Measurements from ENCODE around the gene OR6B2.
A peak's percentile ranks its signal among the peaks of the same experiment; 100 is the strongest.
"Not testable (repeated sequence)": the region's sequence is repeated elsewhere in the genome, so short reads cannot be mapped to it uniquely, and the experiment has no call there.

OR6B2 gene

DNA sequence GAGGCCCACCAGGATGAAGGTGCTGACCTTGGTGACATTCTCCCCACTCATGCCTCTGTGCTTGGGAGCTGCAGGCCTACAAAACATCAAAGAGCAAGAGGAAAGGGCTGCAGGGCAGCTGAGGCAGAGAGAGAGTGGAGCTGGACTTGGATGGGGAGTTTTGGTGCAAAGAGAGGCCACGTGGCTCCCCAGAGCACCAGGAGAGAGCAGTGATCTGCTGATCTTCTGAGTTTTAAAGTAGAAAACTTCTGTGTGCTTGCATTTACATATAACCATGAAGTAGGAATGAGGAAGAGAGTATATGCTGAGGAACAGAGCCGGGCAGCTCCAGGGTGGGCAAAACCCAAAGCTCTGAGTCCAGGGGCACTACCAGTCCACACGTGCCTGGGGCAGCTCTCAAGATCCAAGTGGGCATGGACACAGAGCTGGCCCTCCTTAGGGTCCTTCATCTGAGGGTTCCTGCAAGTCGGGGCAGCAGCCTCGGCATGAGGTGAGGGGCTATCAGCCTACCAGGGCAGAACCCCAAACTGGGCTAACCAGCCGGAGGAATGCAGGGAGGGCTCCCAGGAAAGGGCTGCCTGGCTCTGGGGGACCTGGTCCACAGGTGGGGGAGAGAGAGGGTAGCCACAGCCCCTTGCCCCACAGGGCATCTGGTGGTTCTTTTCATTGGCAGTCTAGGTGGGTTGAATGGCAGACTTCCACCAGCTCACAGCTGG, at the start of gene OR6B2:
Gene OR6B2 (minus strand): TSS at position 51 of the 716 bp plus-strand sequence. CDS start 0 bp downstream, at position 51.
- DNase-seq (ENCODE audit: low spot score): no peak

DNA sequence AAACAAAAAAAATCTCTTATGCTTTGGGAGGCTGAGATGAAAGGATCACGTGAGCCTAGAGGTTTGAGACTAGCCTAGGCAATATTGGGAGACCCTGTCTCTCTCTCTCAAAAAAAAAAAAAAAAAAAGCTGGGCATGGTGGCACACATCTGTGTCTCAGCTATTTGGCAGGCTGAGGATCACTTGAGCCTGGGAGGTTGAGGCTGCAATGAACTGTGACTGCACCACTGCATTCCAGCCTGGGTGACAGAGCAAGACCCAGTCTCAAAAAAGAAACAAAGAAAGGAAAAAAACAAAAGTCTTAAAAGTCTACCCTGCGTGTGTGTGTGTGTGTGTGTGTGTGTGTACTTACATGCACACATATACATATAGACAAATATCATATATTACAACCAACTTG, 48.4 kb upstream of the OR6B2 start:
- DNase-seq (ENCODE audit: low spot score): no peak

DNA sequence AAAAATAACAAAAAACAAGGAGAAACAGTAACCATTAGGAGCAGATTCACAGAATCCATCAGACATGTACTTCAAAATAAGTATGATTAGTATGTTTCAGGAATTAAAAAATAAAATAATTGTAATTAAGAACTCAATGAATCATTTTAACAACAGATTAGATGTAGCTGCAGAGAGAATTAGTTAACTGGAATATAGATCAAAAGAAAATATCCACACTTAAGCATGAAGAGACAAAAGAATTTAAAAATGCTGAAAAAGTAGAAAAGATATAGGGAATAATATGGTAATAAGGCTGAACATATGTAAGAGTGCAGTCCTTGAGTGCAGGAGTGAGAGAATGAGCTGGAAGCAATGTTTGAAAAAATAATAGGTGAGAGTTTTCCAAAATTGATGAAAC, 47.2 kb upstream of the OR6B2 start:
- DNase-seq (ENCODE audit: low spot score): no peak

DNA sequence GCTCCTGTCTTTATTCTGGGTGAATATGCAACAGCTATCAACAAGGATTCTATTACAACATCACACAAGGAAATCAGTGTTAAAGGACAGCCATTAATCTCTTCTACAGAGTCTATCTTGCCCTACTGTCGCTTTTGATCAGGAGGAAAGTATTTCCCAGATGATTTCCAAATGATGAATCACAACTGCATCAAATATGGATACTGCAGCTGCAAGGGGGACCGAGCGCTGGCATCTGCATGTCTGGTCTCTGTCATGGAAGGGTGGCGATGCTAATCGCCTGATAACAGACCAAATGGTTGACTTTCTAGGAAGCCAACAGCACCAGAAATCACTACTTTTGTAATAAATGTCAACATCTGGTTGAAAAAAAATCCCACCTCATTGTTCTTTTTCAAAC, 44.3 kb upstream of the OR6B2 start:
- no peak for DNase-seq (ENCODE audit: low spot score)

DNA sequence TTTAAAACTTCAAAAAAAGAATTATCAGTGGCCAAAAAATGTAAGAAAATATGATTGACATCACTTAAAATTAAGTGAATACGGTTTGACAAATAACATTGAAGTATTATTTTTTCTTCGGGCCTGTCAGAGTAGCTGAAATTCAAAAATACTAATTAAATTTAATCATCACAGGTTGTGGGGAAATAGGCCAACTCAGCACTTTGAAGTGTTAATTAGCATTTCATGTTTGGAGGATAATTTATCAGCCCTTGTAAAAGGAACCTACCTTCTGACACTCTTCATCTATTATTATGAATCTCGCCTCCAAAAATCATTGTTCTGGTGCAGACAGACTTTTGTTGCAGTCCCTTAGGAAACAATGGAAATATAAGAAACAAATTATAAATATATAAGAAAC, 40.7 kb upstream of the OR6B2 start:
- no peak for DNase-seq (ENCODE audit: low spot score)

DNA sequence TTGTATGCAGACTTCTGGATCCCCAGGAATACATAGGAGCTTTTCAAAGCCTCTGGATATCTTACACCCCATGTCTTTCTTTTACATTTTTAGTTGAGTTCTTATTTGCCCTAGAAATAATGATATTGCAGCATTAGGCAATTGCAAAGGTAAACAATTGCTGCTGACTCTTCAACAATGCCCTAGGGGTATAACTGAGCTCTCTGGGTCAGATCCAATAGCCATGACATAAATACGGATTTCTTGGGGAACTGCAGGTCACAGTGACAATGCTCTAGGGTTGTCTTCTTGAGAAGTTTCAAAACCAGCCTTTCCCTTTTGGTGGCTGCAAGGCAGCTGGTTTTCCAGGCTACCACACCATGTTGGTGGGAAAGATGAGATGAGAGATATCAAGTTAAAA, 39.6 kb upstream of the OR6B2 start:
- no peak for DNase-seq (ENCODE audit: low spot score)

DNA sequence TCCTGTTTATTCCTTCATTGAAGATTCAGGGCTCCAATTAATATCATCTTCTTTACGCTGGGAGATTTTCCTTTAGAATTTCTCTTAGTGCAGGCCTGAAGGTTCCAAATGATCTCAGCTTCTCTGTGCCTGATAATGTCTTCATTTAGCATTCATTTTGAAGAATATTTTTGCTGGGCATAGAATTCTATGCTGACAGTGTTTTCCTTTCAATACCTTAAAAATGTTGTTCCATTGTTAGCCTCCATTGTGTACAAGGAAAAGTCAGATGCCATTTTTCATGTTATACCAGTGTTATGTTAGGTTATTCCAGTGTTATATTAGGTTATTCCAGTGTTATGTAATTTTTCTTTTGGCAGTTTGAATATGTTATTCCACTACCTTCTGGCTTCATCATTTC, 38.0 kb upstream of the OR6B2 start:
- DNase-seq (ENCODE audit: low spot score): no peak

DNA sequence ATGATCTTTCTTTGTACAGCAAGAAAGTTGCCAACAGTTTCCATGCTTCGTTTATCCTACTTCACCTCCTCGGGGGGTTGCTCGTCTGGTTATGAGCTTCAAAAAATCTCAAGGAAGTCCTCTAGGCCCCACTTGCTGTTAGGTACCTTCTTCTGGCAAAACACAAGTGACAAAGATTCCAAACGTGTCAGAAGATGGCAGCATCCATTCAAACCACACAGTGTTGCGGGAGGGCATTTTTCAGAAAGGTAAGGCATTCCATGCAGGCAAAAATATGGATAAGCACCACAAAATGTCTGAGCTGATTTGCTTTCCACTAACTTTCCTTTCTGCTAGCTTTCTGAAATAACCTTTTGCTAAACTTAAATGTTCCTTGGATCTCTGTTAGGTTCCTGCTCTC, 36.3 kb upstream of the OR6B2 start:
- no peak for DNase-seq (ENCODE audit: low spot score)

DNA sequence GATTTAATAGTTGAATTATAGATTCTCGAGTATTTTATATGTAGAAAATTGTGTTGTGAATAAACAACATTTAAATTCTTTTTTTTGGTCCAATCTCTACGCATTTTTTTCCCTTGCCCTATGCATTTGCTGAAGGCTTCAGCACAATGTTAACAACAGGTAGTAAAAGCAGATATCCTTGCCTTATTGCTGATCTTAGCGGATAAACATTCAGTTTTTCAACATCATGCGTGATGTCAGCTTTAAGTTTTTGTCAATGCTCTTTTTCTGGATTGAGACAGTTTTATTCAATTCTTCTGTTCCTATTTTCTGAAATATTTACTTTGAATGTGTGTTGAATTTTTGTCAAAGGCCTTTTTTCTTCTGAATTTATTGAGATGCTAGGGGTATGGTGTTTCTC, 34.7 kb upstream of the OR6B2 start:
- DNase-seq (ENCODE audit: low spot score): no peak

DNA sequence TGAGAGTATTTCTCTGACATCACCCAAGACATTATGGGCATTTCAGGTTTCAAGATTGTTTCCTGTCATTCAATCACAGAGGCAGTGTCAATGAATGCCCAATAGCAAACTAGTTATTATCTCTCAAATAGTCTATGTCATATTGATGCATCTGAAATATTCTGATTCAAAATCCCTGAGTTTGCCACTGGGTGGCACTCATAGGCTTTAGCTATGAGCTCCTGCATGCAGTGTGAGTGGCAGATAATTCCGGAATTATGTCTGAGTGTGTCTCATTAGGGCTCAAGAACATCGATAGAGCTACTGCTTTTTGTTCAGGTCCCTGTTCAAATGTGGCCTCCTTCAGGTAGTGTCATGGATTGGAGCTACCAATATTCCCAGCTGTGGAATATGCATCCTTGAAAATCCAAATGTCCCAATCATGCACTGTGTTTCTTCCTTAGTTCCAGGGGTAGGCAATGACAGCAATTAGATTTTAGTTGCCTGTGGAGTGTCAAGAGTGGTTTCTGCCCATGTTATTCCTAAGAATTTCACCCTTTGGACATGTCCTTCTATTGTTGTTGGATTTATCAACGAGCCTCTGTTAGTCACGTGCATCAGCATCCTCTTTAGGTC, 30.9 kb upstream of the OR6B2 start:
- peak; percentile 50 for DNase-seq (ENCODE audit: low spot score)

DNA sequence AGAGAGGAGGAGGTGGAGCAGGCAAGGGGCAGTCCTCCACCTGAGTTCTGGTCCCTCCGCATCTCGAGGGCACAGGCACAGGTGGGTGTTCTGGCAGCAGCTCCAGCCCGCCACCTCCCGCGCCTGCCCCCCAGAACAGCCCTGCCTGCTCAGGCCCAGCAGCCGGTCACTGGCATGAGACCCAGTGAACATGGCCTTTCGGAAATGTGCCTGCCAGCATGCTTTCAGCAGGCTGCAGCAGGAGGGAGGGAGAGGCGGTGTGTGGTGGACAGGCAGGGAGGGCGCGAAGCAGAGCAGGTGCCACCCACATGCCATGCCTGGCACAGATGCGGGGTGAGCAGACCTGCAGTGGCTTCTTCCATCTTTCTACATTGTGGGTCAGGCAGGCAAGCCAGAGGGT, 26.4 kb upstream of the OR6B2 start:
- no peak for DNase-seq (ENCODE audit: low spot score)

DNA sequence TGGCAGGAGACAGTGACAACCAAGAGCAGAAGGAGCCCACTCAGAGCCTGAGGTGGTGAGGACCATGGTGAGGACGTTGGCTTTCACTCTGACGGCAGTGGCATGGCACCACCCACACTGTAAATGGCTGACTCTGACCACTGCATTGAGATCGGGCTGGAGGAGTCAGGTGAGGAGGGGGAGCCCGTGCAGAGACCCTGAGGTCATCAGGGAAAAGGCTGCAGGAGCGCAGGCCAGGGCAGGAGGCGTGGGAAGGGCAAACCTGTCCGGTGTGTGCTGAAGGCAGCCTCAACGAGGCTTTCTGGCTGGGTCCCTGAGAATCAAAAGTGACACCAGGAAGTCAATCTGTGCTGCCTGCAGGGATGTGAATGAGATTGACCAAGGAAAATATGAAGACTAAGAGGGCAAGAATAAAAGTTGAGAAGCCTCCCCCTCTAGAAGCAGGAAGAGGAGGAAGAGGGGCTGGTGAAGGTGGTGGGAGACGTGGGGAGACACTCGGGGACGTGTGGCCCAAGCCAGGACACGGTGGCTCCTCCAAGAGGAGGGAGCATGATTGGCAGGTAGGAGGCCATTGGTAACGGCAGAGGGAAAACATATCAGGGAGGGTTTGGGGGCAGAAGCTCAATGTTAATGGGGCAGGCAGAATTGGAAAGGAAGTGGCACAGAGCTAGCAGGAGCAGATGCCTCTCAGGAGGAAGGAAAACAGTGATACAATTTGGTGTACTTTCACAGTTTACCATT, 25.1 kb upstream of the OR6B2 start:
- no peak for DNase-seq (ENCODE audit: low spot score)

DNA sequence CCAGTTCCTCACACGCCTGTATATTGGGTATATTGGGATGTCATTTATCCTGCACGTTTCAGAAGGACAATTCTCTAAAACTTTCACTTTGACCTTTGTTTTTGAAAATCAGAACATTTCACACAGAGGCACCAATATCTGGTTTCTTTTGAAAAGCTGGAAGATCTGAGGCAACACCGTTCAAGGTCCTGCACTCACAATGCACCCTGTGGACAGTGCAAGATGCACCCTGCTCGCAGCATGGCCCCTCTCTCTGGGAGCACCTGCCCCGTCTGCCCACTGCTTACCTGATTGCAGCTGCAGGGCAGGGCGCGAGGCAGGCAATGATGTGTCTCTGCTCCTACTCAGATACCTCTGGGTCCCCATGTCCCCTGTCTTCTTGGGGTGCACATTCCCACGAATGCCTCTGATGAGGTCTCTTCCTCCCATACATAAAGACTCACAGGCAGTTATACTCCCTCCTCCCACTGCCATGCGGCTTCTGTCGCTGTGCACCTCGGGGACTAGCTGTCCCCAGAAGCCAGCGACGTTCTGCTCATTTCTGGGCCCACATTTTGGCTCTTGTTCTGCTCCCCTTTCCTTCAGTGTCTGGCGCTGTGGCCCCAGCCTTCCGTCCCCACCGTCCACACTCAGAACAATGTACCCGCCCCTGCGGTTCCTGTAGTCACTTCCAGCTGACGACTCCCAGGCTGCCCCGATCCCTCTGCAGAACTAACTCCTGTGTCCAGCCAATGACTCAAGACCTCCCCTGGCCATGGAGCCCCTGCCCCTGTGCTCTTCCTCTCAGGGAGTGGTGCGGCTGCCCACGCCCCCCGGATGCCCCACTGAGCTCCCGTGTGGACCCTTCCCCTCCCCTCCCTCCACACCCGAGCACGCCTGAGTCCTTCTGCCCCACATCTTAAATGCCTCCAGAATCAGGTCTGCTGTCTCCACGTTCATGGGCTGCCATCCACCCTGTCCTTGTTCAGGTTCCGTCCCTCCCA, 23.2 kb upstream of the OR6B2 start, which contains the start of gene OR6B3:
Gene OR6B3 (minus strand): TSS at position 349 of the 983 bp plus-strand sequence.
- DNase-seq (ENCODE audit: low spot score): no peak

DNA sequence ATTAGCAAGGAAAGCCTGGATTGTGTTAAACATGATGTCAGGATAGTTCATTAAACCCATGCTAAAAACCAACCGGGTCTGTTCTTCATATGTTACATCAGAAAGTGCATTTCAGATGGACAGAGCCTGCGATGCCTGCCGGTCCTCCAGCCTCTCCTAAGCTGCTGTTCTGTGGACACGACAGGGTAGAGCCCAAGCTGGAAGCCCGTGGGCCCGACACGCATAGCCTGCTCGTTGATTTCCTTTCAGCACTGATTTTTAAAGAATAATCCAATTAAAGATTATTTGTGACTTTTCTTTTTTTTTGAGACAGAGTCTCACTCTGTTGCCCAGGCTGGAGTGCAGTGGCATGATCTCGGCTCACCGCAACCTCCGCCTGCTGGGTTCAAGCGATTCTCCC, 22.3 kb upstream of the OR6B2 start:
- no peak for DNase-seq (ENCODE audit: low spot score)

DNA sequence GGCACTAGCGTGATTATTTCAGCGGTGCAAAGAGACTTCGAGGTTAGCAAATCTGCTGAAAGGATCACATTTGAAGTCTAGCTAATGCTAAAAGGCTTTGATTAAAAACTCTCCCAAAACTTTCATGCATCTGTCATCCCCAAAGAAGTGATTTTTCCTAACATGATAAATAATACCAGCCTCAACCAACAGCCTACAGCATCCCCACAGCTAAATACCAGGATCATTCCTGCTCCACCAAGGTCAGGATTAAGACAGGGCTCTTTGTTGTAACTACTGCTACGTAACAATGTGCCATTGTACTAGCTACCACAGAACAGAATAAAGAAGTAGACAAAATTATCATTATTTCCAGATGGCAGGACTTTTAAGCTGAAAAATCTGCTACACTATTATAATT, 21.5 kb upstream of the OR6B2 start:
- peak; percentile 61 for DNase-seq (ENCODE audit: low spot score)

DNA sequence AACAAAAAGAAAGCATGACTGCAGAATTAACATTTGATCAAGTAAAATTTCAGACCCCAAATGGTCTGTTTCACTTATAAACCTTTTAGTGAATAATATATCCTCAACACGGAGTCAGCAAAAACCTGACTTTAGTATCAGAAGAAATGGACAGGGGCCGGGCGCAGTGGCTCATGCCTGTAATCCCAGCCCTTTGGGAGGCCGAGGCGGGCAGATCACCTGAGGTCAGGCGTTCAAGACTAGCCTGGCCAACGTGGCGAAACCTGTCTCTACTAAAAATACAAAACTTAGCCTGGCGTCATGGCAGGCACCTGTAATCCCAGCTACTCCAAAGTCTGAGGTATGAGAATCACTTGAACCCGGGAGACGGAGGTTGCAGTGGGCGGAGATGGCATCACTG, 20.0 kb upstream of the OR6B2 start:
- no peak for DNase-seq (ENCODE audit: low spot score)

DNA sequence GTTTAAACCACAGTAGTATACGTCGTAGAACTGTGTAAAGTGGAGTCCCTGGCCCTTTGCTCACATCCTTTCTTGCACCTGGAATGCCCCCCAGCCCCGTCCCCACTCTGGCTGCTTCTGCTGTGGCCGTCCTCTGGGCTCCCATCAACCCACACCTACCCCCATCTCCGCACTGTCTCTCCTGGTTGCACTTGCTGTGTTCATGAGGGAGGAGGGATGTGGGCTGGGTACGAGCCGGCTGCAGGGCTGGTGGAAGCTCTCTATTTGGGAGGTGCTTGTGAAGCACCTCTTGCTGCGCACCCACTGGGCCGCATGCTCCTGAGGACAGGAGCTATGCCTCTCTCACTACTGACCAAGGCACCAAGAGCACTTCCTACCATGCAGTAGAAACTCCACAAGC, 18.0 kb upstream of the OR6B2 start:
- DNase-seq (ENCODE audit: low spot score): no peak

DNA sequence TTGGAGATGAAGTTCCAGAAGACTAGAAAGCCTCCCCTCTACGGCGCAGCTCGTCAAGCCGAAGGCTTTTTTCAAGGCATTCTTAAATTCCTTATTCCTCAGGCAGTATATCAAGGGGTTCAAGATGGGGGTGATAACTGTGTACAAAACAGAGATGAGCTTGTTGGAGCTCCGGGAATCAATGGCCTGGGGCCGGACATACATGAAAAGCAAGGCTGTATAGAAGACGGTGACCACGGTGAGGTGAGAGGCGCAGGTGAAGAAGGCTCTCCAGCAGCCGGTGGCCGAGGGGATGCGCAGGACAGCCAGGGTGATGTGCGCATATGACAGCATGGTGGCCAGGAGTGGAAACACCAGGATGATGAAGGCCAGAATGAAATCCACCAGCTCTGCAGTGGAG, 14.9 kb upstream of the OR6B2 start:
- DNase-seq (ENCODE audit: low spot score): no peak

DNA sequence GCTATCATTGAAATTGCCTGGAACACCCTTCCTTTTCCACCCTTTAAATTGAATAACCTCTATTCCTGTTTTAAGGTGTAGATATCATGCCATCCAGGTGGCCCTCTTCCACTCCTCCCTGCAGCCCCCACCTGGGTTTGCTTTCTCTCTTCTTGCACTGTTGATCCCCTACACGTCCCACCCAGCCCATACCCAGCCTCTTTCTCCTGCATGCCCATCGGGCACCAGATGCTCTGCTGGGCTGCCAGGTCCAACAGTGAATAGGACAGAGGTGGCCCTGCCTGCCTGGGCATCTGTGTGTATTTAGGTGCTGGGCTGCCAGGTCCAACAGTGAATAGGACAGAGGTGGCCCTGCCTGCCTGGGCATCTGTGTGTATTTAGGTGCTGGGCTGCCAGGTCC, 13.9 kb upstream of the OR6B2 start:
- not testable (repeated sequence) for DNase-seq (ENCODE audit: low spot score)

DNA sequence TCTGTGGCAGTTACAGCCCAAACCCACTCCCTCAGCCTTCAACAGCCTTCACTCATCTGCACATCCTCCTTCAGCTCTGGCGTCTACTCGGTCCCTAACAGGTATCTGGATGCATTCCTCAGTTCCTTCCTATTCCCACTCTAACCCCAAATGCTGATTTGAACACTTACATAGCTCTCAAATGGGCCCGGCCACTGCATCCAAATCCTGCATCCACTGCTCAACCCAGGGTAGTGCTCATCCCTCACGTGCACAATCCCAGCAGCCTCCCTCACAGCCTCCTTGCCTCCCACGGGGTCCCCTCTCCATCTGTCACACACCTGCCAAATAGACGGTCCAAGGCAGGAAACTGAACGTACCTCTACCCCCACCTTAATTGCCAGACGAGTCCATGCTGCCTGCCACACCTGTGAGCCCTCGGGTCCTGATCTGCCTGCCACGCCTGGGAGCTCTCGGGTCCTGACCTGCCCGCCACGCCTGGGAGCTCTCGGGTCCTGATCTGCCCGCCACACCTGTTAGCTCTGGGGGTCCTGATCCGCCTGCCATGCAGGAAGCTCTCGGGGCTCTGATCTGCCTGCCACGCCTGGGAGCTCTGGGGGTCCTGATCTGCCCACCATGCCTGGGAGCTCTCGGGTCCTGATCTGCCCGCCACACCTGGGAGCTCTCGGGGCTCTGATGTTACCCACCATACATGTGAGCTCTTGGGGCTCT, 13.2 kb upstream of the OR6B2 start:
- DNase-seq (ENCODE audit: low spot score): no peak

DNA sequence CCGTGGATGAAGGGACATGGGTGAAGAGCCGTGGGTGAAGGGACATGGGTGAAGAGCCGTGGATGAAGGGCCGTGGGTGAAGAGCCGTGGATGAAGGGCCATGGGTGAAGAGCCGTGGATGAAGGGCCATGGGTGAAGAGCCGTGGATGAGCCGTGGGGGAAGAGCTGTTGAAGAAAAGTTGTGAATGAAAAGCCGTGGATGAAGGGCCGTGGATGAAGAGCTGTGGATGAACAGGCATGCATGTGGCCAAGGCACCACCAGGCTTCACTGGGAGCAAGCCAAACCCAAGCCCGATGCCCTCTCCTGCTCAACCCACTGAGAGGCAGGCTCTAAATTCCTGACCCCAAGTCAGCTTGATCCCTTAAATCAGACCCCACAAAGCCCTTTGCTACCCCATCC, 12.5 kb upstream of the OR6B2 start:
- no peak for DNase-seq (ENCODE audit: low spot score)

Data from COLO829 (cell line).